ENCODE data around the gene VMAC.

The VMAC gene

GRCh38 chr19:5953680-5954213 lies 49.1 kb downstream of the VMAC start:
- DNase-seq = no peak

GRCh38 chr19:5954293-5954692 lies 49.6 kb downstream of the VMAC start:
- no peak for DNase-seq

- DNase-seq = no peak
These were observed 50.9 kb downstream of the VMAC start for GRCh38 chr19:5955636-5955935.

- DNase-seq = no peak
These were observed 51.7 kb downstream of the VMAC start for GRCh38 chr19:5956323-5956722.

- DNase-seq = no peak
These were observed 52.1 kb downstream of the VMAC start for GRCh38 chr19:5956728-5957127.

- DNase-seq = no peak
These were observed 52.5 kb downstream of the VMAC start for GRCh38 chr19:5957170-5957569.

GRCh38 chr19:5958074-5958850 lies 53.6 kb downstream of the VMAC start:
- DNase-seq = no peak

GRCh38 chr19:5958851-5959122 lies 54.1 kb downstream of the VMAC start:
- DNase-seq = no peak

GRCh38 chr19:5959260-5960004 lies 54.8 kb downstream of the VMAC start:
- no peak for DNase-seq

Measured in effector CD8-positive, alpha-beta T cell (primary cell).